GM12878 (cell line): Measurements from ENCODE around the gene KCNMB4. TPM values are rescaled to one million over a fixed set of nuclear protein-coding genes. Genes with fewer than 3 reads are reported as not detected.

Experiments
- ATAC-seq: fragments of 200-7000 bp; cut with Tn5 transposase; 3 replicates; pipeline ENCODE4 v1.9.1; 2020; ENCODE audit warnings: mild to moderate bottlenecking, moderate library complexity
- BruUV-seq: library from RNA; stranded (reverse); fragments of 400-500 nt; replicated peaks from 2 replicates; lab custom pipeline; 2021; lab: Mats Ljungman, UMichigan
- CTCF ChIA-PET: fragments of 300-600 bp; sonication (Branson Sonifier 250); formaldehyde crosslinking; extraction: SDS; loops from one replicate; lab custom pipeline; 2021; ENCODE audit warnings: inconsistent platforms; lab: Yijun Ruan, JAX
- POLR2A ChIA-PET: fragments of 350-600 bp; formaldehyde crosslinking; extraction: SDS; loops from one replicate; lab custom pipeline; 2021; ENCODE audit warnings: inconsistent platforms; lab: Charles Lee
- RAD21 ChIA-PET: fragments of 300-600 bp; sonication (Branson Sonifier 250); formaldehyde crosslinking; loops from one replicate; lab custom pipeline; 2023; ENCODE audit warnings: antibody characterized with exemption; ENCODE audit not compliant: unreplicated experiment; lab: Charles Lee
- SMC1A ChIA-PET: fragments of 300-600 bp; sonication (Branson Sonifier 250); formaldehyde crosslinking; loops from one replicate; lab custom pipeline; 2023; ENCODE audit not compliant: unreplicated experiment, uncharacterized antibody; lab: Charles Lee
- DNase-seq: peaks from one replicate; pipeline ENCODE4 v3.0.0-alpha.2; 2011; ENCODE audit warnings: low read depth, low spot score
- FAIRE-seq: peaks from 3 replicates; lab custom pipeline; 2011; peaks lifted over from hg19 to GRCh38; lab: Jason Lieb, UNC
- H2AFZ ChIP-seq: 2 replicates; pipeline ENCODE4 v1.6.0; 2011; ENCODE audit warnings: low read depth, low read length, control low read depth; ENCODE audit not compliant: control insufficient read depth
- H3K27ac ChIP-seq: 2 replicates; pipeline ENCODE4 v1.5.1; 2011; ENCODE audit warnings: control low read depth; ENCODE audit not compliant: control insufficient read depth, insufficient read depth
- H3K27me3 ChIP-seq, 2 experiments: replicated peaks in 1 of 2; 2 replicates each; pipeline versions ENCODE4 v1.6.0 to v1.6.1; 2011; ENCODE audit warnings: low read length in 1 of 2; ENCODE audit not compliant: control insufficient read depth in 2 of 2, insufficient read depth in 2 of 2
- H3K36me3 ChIP-seq, 2 experiments: 2 replicates each; pipeline ENCODE4 v1.5.1; 2011; ENCODE audit warnings: low read length in 1 of 2; ENCODE audit not compliant: control insufficient read depth in 2 of 2, insufficient read depth in 2 of 2
- H3K4me1 ChIP-seq: 2 replicates; pipeline ENCODE4 v1.6.1; 2011; ENCODE audit warnings: mild to moderate bottlenecking, low read length, moderate library complexity, mixed read lengths; ENCODE audit not compliant: control insufficient read depth, insufficient read depth
- H3K4me2 ChIP-seq: 2 replicates; pipeline ENCODE4 v1.6.0; 2011; ENCODE audit warnings: control low read depth; ENCODE audit not compliant: control insufficient read depth, insufficient read depth
- H3K4me3 ChIP-seq: fragments of 200-600 bp; sonication (generic); 2 replicates; pipeline ENCODE4 v1.5.1; 2016
- H3K79me2 ChIP-seq: 2 replicates; pipeline ENCODE4 v1.6.0; 2011; ENCODE audit warnings: low read length; ENCODE audit not compliant: control insufficient read depth, insufficient read depth
- H3K9ac ChIP-seq: 2 replicates; pipeline ENCODE4 v1.8.0; 2011; ENCODE audit warnings: low read length, control low read depth, mixed read lengths; ENCODE audit not compliant: control insufficient read depth, insufficient read depth
- H3K9me3 ChIP-seq: replicated peaks from 3 replicates; pipeline ENCODE4 v1.5.1; 2011; ENCODE audit warnings: mild to moderate bottlenecking, low read length; ENCODE audit not compliant: control insufficient read depth, insufficient read depth
- H4K20me1 ChIP-seq: 2 replicates; pipeline ENCODE4 v1.6.0; 2011; ENCODE audit not compliant: control insufficient read depth, insufficient read depth
- CBX3 ChIP-seq: fragments of 200-600 bp; sonication (generic); IDR thresholded peaks from 2 replicates; pipeline ENCODE4 v1.6.1; 2016; ENCODE audit warnings: low read depth, borderline replicate concordance
- POLR2A ChIP-seq: IDR thresholded peaks from 2 replicates; pipeline ENCODE4 v1.6.1; 2011; ENCODE audit warnings: low read depth, mild to moderate bottlenecking, low read length
- POLR2AphosphoS5 ChIP-seq: IDR thresholded peaks from 2 replicates; pipeline ENCODE4 v1.6.1; 2011; ENCODE audit warnings: mild to moderate bottlenecking, low read length, inconsistent platforms
- POU2F2 ChIP-seq: IDR thresholded peaks from 3 replicates; pipeline ENCODE4 v1.6.1; 2011; ENCODE audit warnings: low read depth, mild to moderate bottlenecking, low read length, borderline replicate concordance
- STAT1 ChIP-seq: fragments of 450-650 bp; conservative IDR thresholded peaks from 2 replicates; pipeline ENCODE4 v1.6.1; 2014; ENCODE audit warnings: antibody characterized with exemption, mild to moderate bottlenecking
- SUPT20H ChIP-seq: IDR thresholded peaks from 2 replicates; pipeline ENCODE4 v1.6.1; 2011; ENCODE audit warnings: low read depth, mild to moderate bottlenecking, low read length, moderate library complexity, borderline replicate concordance; ENCODE audit not compliant: control insufficient read depth
- SUZ12 ChIP-seq: fragments of 200-600 bp; sonication (generic); IDR thresholded peaks from one replicate; pipeline ENCODE4 v1.6.1; 2018; ENCODE audit warnings: antibody characterized with exemption, mild to moderate bottlenecking; ENCODE audit not compliant: unreplicated experiment
- TAF1 ChIP-seq: IDR thresholded peaks from 2 replicates; pipeline ENCODE4 v1.6.1; 2011; ENCODE audit warnings: mild to moderate bottlenecking, low read depth, low read length, borderline replicate concordance
- WGBS: methylation state at CpG from one replicate; pipeline ENCODE4 v1.1.6; 2016; ENCODE audit warnings: low lambda C conversion rate; ENCODE audit not compliant: insufficient replicate concordance, insufficient coverage; ENCODE audit errors: missing lambda C conversion rate; 5-methylcytosine and 5-hydroxymethylcytosine counted together
- in situ Hi-C: fragments of 300-500 bp; cut with MboI; formaldehyde crosslinking; loops from 9 replicates; pipeline ENCODE4 v1.14.3; 2018; ENCODE audit warnings: mixed read lengths
- intact Hi-C: fragments of 100-400 bp; cut with micrococcal nuclease; formaldehyde crosslinking; loops from one replicate; pipeline ENCODE4 v1.14.2; 2022; ENCODE audit not compliant: unreplicated experiment
- polyA plus RNA-seq, 11 experiments: library from polyadenylated mRNA; depleted of rRNA in 4 of 11; unstranded in 6 of 11; stranded (reverse) in 5 of 11; fragments of >200 nt; fragmentation: Nextera tagmentation in 4 of 11; fragmentation: Illumina TruSeq in 1 of 11; extraction: Ambion mirVana in 4 of 11; extraction: Trizol in 1 of 11; gene quantifications; 1 replicate in 1 of 11; 2 replicates in 10 of 11; pipeline versions ENCODE4 v1.2.1 to v1.2.3, GENCODE V29; 2011 to 2016; ENCODE audit warnings: inconsistent platforms in 2 of 11, missing spikeins in 2 of 11, low read depth in 1 of 11
- total RNA-seq, 4 experiments: library from RNA; depleted of rRNA in 3 of 4; stranded (reverse); fragments of >200 nt in 3 of 4; fragmentation: Illumina TruSeq in 1 of 4; extraction: Trizol in 1 of 4; gene quantifications; 2 replicates each; pipeline versions ENCODE4 v1.2.1 to v1.2.3, GENCODE V29; 2013 to 2021
- TF ChIP-seq, protein P1 (sequence below): IDR thresholded peaks from 2 replicates; pipeline ENCODE4 v1.6.1; 2011; ENCODE audit warnings: low read depth, mild to moderate bottlenecking, low read length, moderate library complexity, borderline replicate concordance; ENCODE audit errors: extremely low read depth
- TF ChIP-seq, protein P2 (sequence below): IDR thresholded peaks from 2 replicates; pipeline ENCODE4 v1.6.1; 2012; ENCODE audit warnings: low read depth, low read length, improper control_type of control experiment
- TF ChIP-seq, protein P3 (sequence below): IDR thresholded peaks from 2 replicates; pipeline ENCODE4 v1.6.1; 2011; ENCODE audit warnings: mild to moderate bottlenecking, low read depth, low read length, moderate library complexity; ENCODE audit not compliant: insufficient replicate concordance

KCNMB4 gene
- total and polyA plus RNA-seq, 10 of the 15 experiments (the other 5 are each of a cell fraction or from before 2014, with no cell fraction given): 0.06 to 0.37 (median 0.16) TPM; not detected in 2

- 95% methylated on average over 4 of the region's 4 CpGs for WGBS
- CTCF ChIA-PET: no interaction called here
Observed at GRCh38 chr12:70355972-70356371, 10.1 kb upstream of the KCNMB4 start.

GRCh38 chr12:70359458-70360197, 6.5 kb upstream of the KCNMB4 start:
- H3K4me1 ChIP-seq: peaks cover under 1% of the 10 kb centered on the region; the same call in 1 of the 2 replicates
- no peaks in the 10 kb centered on the region for H3K9me3 ChIP-seq
- no peak overlapping the region for H3K27ac ChIP-seq
- no peak overlapping the region for H3K4me3 ChIP-seq
- no peaks in the 10 kb centered on the region for H4K20me1 ChIP-seq
- no peak for DNase-seq
- H3K4me2 ChIP-seq: no peak overlapping the region
- intact Hi-C loops (no loop called here), in situ Hi-C loops (no loop called here)
- H2AFZ ChIP-seq: no peak overlapping the region
- SMC1A ChIA-PET: interaction anchor here (0.7 kb wide), 1 partner anchor 11 kb away, joined by 4 read pairs; no protein-coding TSS in a partner anchor
- POLR2A ChIA-PET: no interaction called here
- no peak for FAIRE-seq
- RAD21 ChIA-PET: no interaction called here
- no peaks in the 10 kb centered on the region for H3K79me2 ChIP-seq
- no peak overlapping the region for H3K9ac ChIP-seq
- no peak for ATAC-seq
- peaks cover 0 to 2% of the 10 kb centered on the region in 2 experiments; a peak in 1 of 4 replicates for H3K36me3 ChIP-seq
- 96% methylated on average over 1 of the region's 1 CpG for WGBS
- CTCF ChIA-PET: interaction anchor here (1.8 kb wide), 1 partner anchor 11 kb away, joined by 5 read pairs; no protein-coding TSS in a partner anchor
- H3K27me3 ChIP-seq: peaks cover 0 to 2% of the 10 kb centered on the region in 2 experiments; a peak in 1 of 4 replicates
- no TSS peak for BruUV-seq
- no peak for TF ChIP-seq POLR2A
- no peak for TF ChIP-seq STAT1
- TF ChIP-seq TAF1: no peak
- TF ChIP-seq POLR2AphosphoS5: no peak
- TF ChIP-seq, protein P1, sequence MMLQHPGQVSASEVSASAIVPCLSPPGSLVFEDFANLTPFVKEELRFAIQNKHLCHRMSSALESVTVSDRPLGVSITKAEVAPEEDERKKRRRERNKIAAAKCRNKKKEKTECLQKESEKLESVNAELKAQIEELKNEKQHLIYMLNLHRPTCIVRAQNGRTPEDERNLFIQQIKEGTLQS: no peak
- TF ChIP-seq, protein P2, sequence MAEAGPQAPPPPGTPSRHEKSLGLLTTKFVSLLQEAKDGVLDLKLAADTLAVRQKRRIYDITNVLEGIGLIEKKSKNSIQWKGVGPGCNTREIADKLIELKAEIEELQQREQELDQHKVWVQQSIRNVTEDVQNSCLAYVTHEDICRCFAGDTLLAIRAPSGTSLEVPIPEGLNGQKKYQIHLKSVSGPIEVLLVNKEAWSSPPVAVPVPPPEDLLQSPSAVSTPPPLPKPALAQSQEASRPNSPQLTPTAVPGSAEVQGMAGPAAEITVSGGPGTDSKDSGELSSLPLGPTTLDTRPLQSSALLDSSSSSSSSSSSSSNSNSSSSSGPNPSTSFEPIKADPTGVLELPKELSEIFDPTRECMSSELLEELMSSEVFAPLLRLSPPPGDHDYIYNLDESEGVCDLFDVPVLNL: no peak
- no peak for TF ChIP-seq CBX3
- no peak for TF ChIP-seq POU2F2
- no peak for TF ChIP-seq SUPT20H
- TF ChIP-seq, protein P3, sequence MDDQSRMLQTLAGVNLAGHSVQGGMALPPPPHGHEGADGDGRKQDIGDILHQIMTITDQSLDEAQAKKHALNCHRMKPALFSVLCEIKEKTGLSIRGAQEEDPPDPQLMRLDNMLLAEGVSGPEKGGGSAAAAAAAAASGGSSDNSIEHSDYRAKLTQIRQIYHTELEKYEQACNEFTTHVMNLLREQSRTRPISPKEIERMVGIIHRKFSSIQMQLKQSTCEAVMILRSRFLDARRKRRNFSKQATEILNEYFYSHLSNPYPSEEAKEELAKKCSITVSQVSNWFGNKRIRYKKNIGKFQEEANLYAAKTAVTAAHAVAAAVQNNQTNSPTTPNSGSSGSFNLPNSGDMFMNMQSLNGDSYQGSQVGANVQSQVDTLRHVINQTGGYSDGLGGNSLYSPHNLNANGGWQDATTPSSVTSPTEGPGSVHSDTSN: no peak

More at GRCh38 chr12:70355972-70356371, 10.1 kb upstream of the KCNMB4 start:
- Histone ChIP-seq H3K4me1 (no peaks in the 10 kb centered on the region), H3K27ac (no peak overlapping the region), H4K20me1 (no peaks in the 10 kb centered on the region), H3K36me3 (peaks cover 0 to 3% of the 10 kb centered on the region in 2 experiments; a peak in 1 of 4 replicates), H3K27me3 (no peaks in the 10 kb centered on the region), H3K9ac (no peak overlapping the region), H3K9me3 (no peaks in the 10 kb centered on the region), H3K4me3 (no peak overlapping the region), H3K79me2 (no peaks in the 10 kb centered on the region), H3K4me2 (no peak overlapping the region), H2AFZ (no peak overlapping the region)
- TF ChIP-seq SUZ12: no peak
- DNase-seq (no peak), ATAC-seq (no peak), FAIRE-seq (peak; percentile 49)
- in situ Hi-C loops: no loop called here
- no TSS peak for BruUV-seq
- intact Hi-C loops: no loop called here
- ChIA-PET RAD21 (interaction anchor here (1.2 kb wide), 1 partner anchor 10 kb away, joined by 5 read pairs; the partner anchor contains the start of gene KCNMB4), POLR2A (no interaction called here), SMC1A (interaction anchor here (0.7 to 2.4 kb wide), 6 partner anchors 8 to 221 kb away, joined by 3 to 8 read pairs (median 4); no protein-coding TSS in a partner anchor)
